Spleen (tissue), 7 donors: ENCODE measurements around the gene ZNF652.

ENCODE experiments used
- POLR2A ChIP-seq, 3 donors: fragments of 450-650 bp; IDR thresholded peaks; one replicate each; pipeline ENCODE4 v1.5.1; 2017; ENCODE audit warnings: antibody characterized with exemption in 3 of 3, mild to moderate bottlenecking in 1 of 3
- POLR2AphosphoS5 ChIP-seq, 3 donors: sonication (generic); formaldehyde crosslinking; IDR thresholded peaks; one replicate each; pipeline ENCODE4 v1.5.1; 2017; ENCODE audit warnings: antibody characterized with exemption in 3 of 3
- TF ChIP-seq, protein P1 (sequence below), 11 experiments: fragments of 200-600 bp in 7 of 11; fragments of 450-650 bp in 4 of 11; sonication (generic) in 4 of 11; IDR thresholded peaks in 8 of 11; conservative IDR thresholded peaks in 3 of 11; 1 replicate in 7 of 11; 2 replicates in 4 of 11; pipeline versions ENCODE4 v1.4.0 to v1.8.0; 2016 to 2021; ENCODE audit warnings: antibody characterized with exemption in 11 of 11, inconsistent platforms in 4 of 11, mild to moderate bottlenecking in 1 of 11
- donor health status: DM: no; HTN: no; CAD: no; lungs with moderate emphysema.
- donor health status: DM: no; HTN: no; CAD: no.
- donor health status: DM: no; HTN: no; CAD: no.

DNA sequence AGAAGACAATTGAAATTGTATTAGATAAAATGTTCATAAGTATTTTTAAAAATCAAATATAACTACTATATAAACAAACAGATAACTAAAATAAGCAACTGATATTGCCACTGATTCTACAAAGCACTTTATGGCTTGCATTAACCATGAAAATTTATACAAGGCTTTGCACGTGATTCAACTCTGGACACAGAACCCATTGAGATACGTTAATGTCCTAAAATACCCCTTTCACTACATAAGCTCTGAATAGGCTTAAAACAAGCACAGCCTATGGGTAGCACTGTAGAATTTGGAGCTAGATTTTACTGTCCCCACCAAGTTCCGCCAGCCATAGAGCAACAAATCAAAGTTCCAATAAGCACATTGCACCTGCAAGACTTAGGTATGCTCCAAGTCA, 4.5 kb downstream of the ZNF652 start:
- TF ChIP-seq POLR2A (IDR thresholded peaks at IDR 0.05), result no peak
- no peak for TF ChIP-seq POLR2AphosphoS5 (IDR thresholded peaks at IDR 0.05)
- TF ChIP-seq, protein P1, sequence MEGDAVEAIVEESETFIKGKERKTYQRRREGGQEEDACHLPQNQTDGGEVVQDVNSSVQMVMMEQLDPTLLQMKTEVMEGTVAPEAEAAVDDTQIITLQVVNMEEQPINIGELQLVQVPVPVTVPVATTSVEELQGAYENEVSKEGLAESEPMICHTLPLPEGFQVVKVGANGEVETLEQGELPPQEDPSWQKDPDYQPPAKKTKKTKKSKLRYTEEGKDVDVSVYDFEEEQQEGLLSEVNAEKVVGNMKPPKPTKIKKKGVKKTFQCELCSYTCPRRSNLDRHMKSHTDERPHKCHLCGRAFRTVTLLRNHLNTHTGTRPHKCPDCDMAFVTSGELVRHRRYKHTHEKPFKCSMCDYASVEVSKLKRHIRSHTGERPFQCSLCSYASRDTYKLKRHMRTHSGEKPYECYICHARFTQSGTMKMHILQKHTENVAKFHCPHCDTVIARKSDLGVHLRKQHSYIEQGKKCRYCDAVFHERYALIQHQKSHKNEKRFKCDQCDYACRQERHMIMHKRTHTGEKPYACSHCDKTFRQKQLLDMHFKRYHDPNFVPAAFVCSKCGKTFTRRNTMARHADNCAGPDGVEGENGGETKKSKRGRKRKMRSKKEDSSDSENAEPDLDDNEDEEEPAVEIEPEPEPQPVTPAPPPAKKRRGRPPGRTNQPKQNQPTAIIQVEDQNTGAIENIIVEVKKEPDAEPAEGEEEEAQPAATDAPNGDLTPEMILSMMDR (IDR thresholded peaks at IDR 0.05 in 8 of 11, conservative IDR thresholded peaks at IDR 0.05 in 3 of 11), result no peak
